OCI-LY1 (cell line): ENCODE results near the gene RAD51AP1.

Experiments
- H2AFZ ChIP-seq: fragments of 200-600 bp; sonication (generic), shearing (Covaris generic); 2 replicates; pipeline ENCODE4 v1.6.0; 2014; ENCODE audit warnings: antibody characterized with exemption, mild to moderate bottlenecking, low read length
- H3F3A ChIP-seq: fragments of 200-600 bp; sonication (generic), shearing (Covaris generic); 2 replicates; pipeline ENCODE4 v1.6.0; 2014; ENCODE audit warnings: mild to moderate bottlenecking, antibody characterized with exemption, low read length, moderate library complexity; ENCODE audit not compliant: insufficient read depth
- H3K27ac ChIP-seq: fragments of 200-600 bp; sonication (generic); 2 replicates; pipeline ENCODE4 v1.5.1; 2014; ENCODE audit warnings: low read length, mixed run types, mild to moderate bottlenecking, low read depth; ENCODE audit not compliant: poor library complexity, severe bottlenecking
- H3K27me3 ChIP-seq: fragments of 200-600 bp; sonication (generic); 2 replicates; pipeline ENCODE4 v1.6.0; 2014; ENCODE audit warnings: antibody characterized with exemption, mild to moderate bottlenecking, low read length, moderate library complexity; ENCODE audit not compliant: insufficient read depth
- H3K36me3 ChIP-seq: fragments of 200-600 bp; sonication (generic); 2 replicates; pipeline ENCODE4 v1.6.1; 2014; ENCODE audit warnings: mild to moderate bottlenecking, antibody characterized with exemption, low read length, moderate library complexity, mixed read lengths; ENCODE audit not compliant: insufficient read depth
- H3K4me1 ChIP-seq: fragments of 200-600 bp; sonication (generic); 2 replicates; pipeline ENCODE4 v1.5.1; 2014; ENCODE audit warnings: mild to moderate bottlenecking, low read length, moderate library complexity; ENCODE audit not compliant: insufficient read depth, severe bottlenecking
- H3K4me2 ChIP-seq: fragments of 200-600 bp; sonication (generic), shearing (Covaris generic); 2 replicates; pipeline ENCODE4 v1.6.1; 2014; ENCODE audit warnings: low read length
- H3K4me3 ChIP-seq: fragments of 200-600 bp; sonication (generic); 2 replicates; pipeline ENCODE4 v1.5.1; 2014; ENCODE audit warnings: low read length, low read depth, mild to moderate bottlenecking, mixed read lengths; ENCODE audit not compliant: poor library complexity, severe bottlenecking
- H3K79me2 ChIP-seq: fragments of 200-600 bp; shearing (Covaris generic); 2 replicates; pipeline ENCODE4 v1.6.1; 2016; ENCODE audit warnings: mixed run types, low read length, mixed read lengths; ENCODE audit not compliant: insufficient read depth
- H3K9ac ChIP-seq: fragments of 200-600 bp; sonication (generic), shearing (Covaris generic); 2 replicates; pipeline ENCODE4 v1.6.1; 2014; ENCODE audit warnings: mild to moderate bottlenecking, low read length, mixed read lengths
- H3K9me2 ChIP-seq: fragments of 200-600 bp; sonication (generic), shearing (Covaris generic); 2 replicates; pipeline ENCODE4 v1.6.1; 2014; ENCODE audit warnings: low read depth, mild to moderate bottlenecking, low read length, mixed read lengths
- H3K9me3 ChIP-seq: fragments of 200-600 bp; shearing (Covaris generic); 2 replicates; pipeline ENCODE4 v1.6.1; 2014; ENCODE audit warnings: low read length, mixed read lengths
- H4K20me1 ChIP-seq: fragments of 200-600 bp; sonication (generic), shearing (Covaris generic); 2 replicates; pipeline ENCODE4 v1.6.0; 2016; ENCODE audit warnings: mild to moderate bottlenecking, low read length; ENCODE audit not compliant: insufficient read depth
- CTCF ChIP-seq: fragments of 200-600 bp; sonication (generic), shearing (Covaris generic); IDR thresholded peaks from 2 replicates; pipeline ENCODE4 v1.5.1; 2017; ENCODE audit warnings: mild to moderate bottlenecking, antibody characterized with exemption, low read length, moderate library complexity, mixed read lengths
- EZH2 ChIP-seq: fragments of 200-600 bp; sonication (generic), shearing (Covaris generic); IDR thresholded peaks from 2 replicates; pipeline ENCODE4 v1.8.0; 2017; ENCODE audit warnings: borderline replicate concordance, mixed run types, mild to moderate bottlenecking, antibody characterized with exemption, low read length, moderate library complexity, mixed read lengths

RAD51AP1 gene

GRCh38 chr12:4580281-4580688, 41.6 kb downstream of the RAD51AP1 start:
- no peaks in the 10 kb centered on the region for H3K79me2 ChIP-seq
- H2AFZ ChIP-seq, result no peak overlapping the region
- H3K36me3 ChIP-seq, result no peaks in the 10 kb centered on the region
- no peaks in the 10 kb centered on the region for H3K4me1 ChIP-seq
- H4K20me1 ChIP-seq, result no peaks in the 10 kb centered on the region
- TF ChIP-seq EZH2 (no peak), CTCF (no peak)
- H3K27ac ChIP-seq, result no peak overlapping the region
- H3K27me3 ChIP-seq, result no peaks in the 10 kb centered on the region
- no peak overlapping the region for H3K4me2 ChIP-seq
- no peaks in the 10 kb centered on the region for H3K9me3 ChIP-seq
- no peak overlapping the region for H3K4me3 ChIP-seq
- no peaks in the 10 kb centered on the region for H3F3A ChIP-seq
- no peak overlapping the region for H3K9ac ChIP-seq
- H3K9me2 ChIP-seq, result no peaks in the 10 kb centered on the region

DNA sequence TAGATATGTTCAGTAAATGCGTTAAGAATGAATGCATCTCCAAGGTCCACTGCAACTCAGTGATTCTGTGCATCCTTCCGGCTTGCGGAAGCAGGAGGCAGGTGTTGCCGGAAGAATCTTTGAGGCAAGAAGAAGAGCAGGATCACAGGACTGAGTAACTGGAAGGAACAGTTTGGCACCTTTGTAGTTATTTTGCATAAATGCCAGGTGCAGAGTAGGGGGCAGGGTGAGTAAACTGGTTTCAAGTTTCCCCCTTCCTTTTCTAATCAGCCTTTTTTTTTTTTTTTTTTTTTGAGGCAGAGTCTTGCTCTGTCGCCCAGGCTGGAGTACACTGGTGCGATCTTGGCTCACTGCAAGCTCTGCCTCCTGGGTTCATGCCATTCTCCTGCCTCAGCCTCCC, 45.6 kb downstream of the RAD51AP1 start:
- TF ChIP-seq CTCF (no peak), EZH2 (no peak)
- Histone ChIP-seq H3K9me2 (no peaks in the 10 kb centered on the region), H3K4me3 (no peak overlapping the region), H3K79me2 (no peaks in the 10 kb centered on the region), H4K20me1 (no peaks in the 10 kb centered on the region), H2AFZ (no peak overlapping the region), H3K9me3 (no peaks in the 10 kb centered on the region), H3K27me3 (no peaks in the 10 kb centered on the region), H3K36me3 (no peaks in the 10 kb centered on the region), H3K4me1 (no peaks in the 10 kb centered on the region), H3K9ac (no peak overlapping the region), H3F3A (no peaks in the 10 kb centered on the region), H3K4me2 (no peak overlapping the region), H3K27ac (no peak overlapping the region)

- H3K4me1 ChIP-seq, result no peaks in the 10 kb centered on the region
- H3K9ac ChIP-seq, result no peak overlapping the region
- H3K9me2 ChIP-seq, result no peaks in the 10 kb centered on the region
- H2AFZ ChIP-seq, result no peak overlapping the region
- no peak overlapping the region for H3K4me2 ChIP-seq
- no peaks in the 10 kb centered on the region for H3K79me2 ChIP-seq
- no peak overlapping the region for H3K4me3 ChIP-seq
- H3K9me3 ChIP-seq, result no peaks in the 10 kb centered on the region
- no peaks in the 10 kb centered on the region for H4K20me1 ChIP-seq
- TF ChIP-seq EZH2 (no peak), CTCF (no peak)
- H3K27me3 ChIP-seq, result no peaks in the 10 kb centered on the region
- no peaks in the 10 kb centered on the region for H3F3A ChIP-seq
- H3K27ac ChIP-seq, result no peak overlapping the region
- H3K36me3 ChIP-seq, result no peaks in the 10 kb centered on the region
These were observed 46.2 kb downstream of the RAD51AP1 start for GRCh38 chr12:4584896-4585295.
